ENCODE results near the gene EPGN. TPM values are rescaled to one million over a fixed set of nuclear protein-coding genes. Genes with fewer than 3 reads are reported as not detected.

EPGN gene
- total RNA-seq, 2 experiments from 2014 or later = not detected

DNA sequence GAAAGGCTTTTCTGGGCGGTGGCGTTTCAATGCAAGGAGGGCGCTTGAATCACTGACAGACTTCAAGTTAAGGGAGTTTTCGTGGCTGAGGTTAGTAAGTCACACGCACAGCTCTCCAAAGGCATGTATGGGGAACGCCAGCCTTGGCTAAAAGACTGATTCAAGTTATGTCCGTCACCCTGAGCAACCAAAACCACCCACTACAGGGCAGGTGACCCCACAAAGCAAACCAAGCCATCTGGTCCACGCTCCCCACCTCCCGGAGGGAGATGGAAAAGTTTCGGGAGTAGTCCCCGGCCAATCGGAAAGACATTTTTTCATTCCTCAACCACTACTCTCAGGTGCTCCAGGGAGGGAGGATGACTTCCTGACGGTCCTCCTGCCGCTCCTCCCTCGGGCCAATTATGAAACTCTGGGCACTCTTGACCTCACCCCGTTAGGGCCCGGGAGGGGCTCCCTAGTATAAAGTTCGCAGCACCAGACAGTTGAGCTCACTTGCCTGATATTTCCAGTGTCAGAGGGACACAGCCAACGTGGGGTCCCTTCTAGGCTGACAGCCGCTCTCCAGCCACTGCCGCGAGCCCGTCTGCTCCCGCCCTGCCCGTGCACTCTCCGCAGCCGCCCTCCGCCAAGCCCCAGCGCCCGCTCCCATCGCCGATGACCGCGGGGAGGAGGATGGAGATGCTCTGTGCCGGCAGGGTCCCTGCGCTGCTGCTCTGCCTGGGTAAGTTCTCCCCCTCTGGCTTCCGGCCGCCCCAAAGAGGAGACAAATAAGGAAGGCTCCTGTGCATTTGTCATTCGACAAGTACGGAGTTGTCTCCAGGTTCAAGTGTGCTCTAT, 56.6 kb downstream of the EPGN start, which contains the start of gene EREG:
TSS of gene EREG (plus strand) at position 494 of the 840 bp plus-strand sequence. CDS start at position 658, 164 bp downstream.
- H3K79me2 ChIP-seq (ENCODE audit: insufficient read depth, low read depth, low read length) = no peaks in the 10 kb centered on the region
- no peak within 1 kb of the TSS for H3K27ac ChIP-seq (ENCODE audit: low read depth, low read length, poor library complexity, severe bottlenecking)
- BruUV-seq (replicated peaks) = no TSS peak
- DNase-seq (ENCODE audit: low spot score) = no peak
- H3K4me2 ChIP-seq (ENCODE audit: low read length) = no peak within 1 kb of the TSS
- ChIA-PET POLR2A (no interaction called here), CTCF (ENCODE audit: unreplicated experiment) (no interaction called here)
- H4K20me1 ChIP-seq (ENCODE audit: insufficient read depth, low read length) = no peaks in the 10 kb centered on the region
- H3K9me2 ChIP-seq (ENCODE audit: insufficient read depth, low read length) = no peaks in the 10 kb centered on the region
- no peak within 1 kb of the TSS for H3K4me3 ChIP-seq (ENCODE audit: low read depth, low read length, poor library complexity, severe bottlenecking)
- H3K4me1 ChIP-seq (ENCODE audit: insufficient read depth, low read length, poor library complexity, severe bottlenecking) = no peaks in the 10 kb centered on the region
- TF ChIP-seq, protein P1, sequence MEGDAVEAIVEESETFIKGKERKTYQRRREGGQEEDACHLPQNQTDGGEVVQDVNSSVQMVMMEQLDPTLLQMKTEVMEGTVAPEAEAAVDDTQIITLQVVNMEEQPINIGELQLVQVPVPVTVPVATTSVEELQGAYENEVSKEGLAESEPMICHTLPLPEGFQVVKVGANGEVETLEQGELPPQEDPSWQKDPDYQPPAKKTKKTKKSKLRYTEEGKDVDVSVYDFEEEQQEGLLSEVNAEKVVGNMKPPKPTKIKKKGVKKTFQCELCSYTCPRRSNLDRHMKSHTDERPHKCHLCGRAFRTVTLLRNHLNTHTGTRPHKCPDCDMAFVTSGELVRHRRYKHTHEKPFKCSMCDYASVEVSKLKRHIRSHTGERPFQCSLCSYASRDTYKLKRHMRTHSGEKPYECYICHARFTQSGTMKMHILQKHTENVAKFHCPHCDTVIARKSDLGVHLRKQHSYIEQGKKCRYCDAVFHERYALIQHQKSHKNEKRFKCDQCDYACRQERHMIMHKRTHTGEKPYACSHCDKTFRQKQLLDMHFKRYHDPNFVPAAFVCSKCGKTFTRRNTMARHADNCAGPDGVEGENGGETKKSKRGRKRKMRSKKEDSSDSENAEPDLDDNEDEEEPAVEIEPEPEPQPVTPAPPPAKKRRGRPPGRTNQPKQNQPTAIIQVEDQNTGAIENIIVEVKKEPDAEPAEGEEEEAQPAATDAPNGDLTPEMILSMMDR (conservative IDR thresholded peaks at IDR 0.05; ENCODE audit: low read length) = no peak
- TF ChIP-seq EZH2phosphoT487 (IDR thresholded peaks at IDR 0.05; ENCODE audit: borderline replicate concordance, low read depth, low read length) = no peak
- no peaks in the 10 kb centered on the region for H3K36me3 ChIP-seq (ENCODE audit: insufficient read depth, low read length)
- intact Hi-C loops (cut with micrococcal nuclease; ENCODE audit: unreplicated experiment) = no loop called here
- no peaks in the 10 kb centered on the region for H3K9me3 ChIP-seq (ENCODE audit: low read length)
- H2AFZ ChIP-seq (ENCODE audit: low read length) = no peak within 1 kb of the TSS

GRCh38 chr4:74365761-74366160, 57.5 kb downstream of the EPGN start:
- no peak overlapping the region for H3K4me2 ChIP-seq (ENCODE audit: low read length)
- no TSS peak for BruUV-seq (replicated peaks)

More at GRCh38 chr4:74365761-74366160, 57.5 kb downstream of the EPGN start:
- no peak for TF ChIP-seq EZH2phosphoT487 (IDR thresholded peaks at IDR 0.05; ENCODE audit: borderline replicate concordance, low read depth, low read length)
- TF ChIP-seq, protein P1 (conservative IDR thresholded peaks at IDR 0.05; ENCODE audit: low read length) = no peak
- no peak for DNase-seq (ENCODE audit: low spot score)
- no peak overlapping the region for H2AFZ ChIP-seq (ENCODE audit: low read length)
- no peaks in the 10 kb centered on the region for H3K79me2 ChIP-seq (ENCODE audit: insufficient read depth, low read depth, low read length)
- no peak overlapping the region for H3K27ac ChIP-seq (ENCODE audit: low read depth, low read length, poor library complexity, severe bottlenecking)
- no peaks in the 10 kb centered on the region for H3K9me2 ChIP-seq (ENCODE audit: insufficient read depth, low read length)
- ChIA-PET POLR2A (interaction anchor here (0.7 kb wide), 2 partner anchors 505 to 1530 kb away, joined by 3 to 5 read pairs; no protein-coding TSS in a partner anchor), CTCF (ENCODE audit: unreplicated experiment) (no interaction called here)
- H3K9me3 ChIP-seq (ENCODE audit: low read length) = no peaks in the 10 kb centered on the region
- no peaks in the 10 kb centered on the region for H3K4me1 ChIP-seq (ENCODE audit: insufficient read depth, low read length, poor library complexity, severe bottlenecking)
- H4K20me1 ChIP-seq (ENCODE audit: insufficient read depth, low read length) = no peaks in the 10 kb centered on the region
- H3K4me3 ChIP-seq (ENCODE audit: low read depth, low read length, poor library complexity, severe bottlenecking) = no peak overlapping the region
- no peaks in the 10 kb centered on the region for H3K36me3 ChIP-seq (ENCODE audit: insufficient read depth, low read length)
- intact Hi-C loops (cut with micrococcal nuclease; ENCODE audit: unreplicated experiment) = no loop called here

Other genes with a start within 250 kb of the EPGN start
- gene CXCL2, start 209.3 kb upstream of the EPGN start, total RNA-seq (2014; rRNA removed; shearing (Covaris generic)) = not detected in 2 replicates
- gene CXCL2, start 209.3 kb upstream of the EPGN start, total RNA-seq (2022) = not detected in 2 replicates
- gene MTHFD2L, start 150.4 kb upstream of the EPGN start, total RNA-seq (2014; rRNA removed; shearing (Covaris generic)) = 18.5 and 18.9 TPM in 2 replicates
- gene MTHFD2L, start 150.4 kb upstream of the EPGN start, total RNA-seq (2022) = 18.7 and 18.8 TPM in 2 replicates
- not detected in 2 replicates for gene EREG, start 56.7 kb downstream of the EPGN start, total RNA-seq (2014; rRNA removed; shearing (Covaris generic))
- not detected in 2 replicates for gene EREG, start 56.7 kb downstream of the EPGN start, total RNA-seq (2022)
- gene AREG, start 136.7 kb downstream of the EPGN start, total RNA-seq (2014; rRNA removed; shearing (Covaris generic)) = not detected in 2 replicates
- gene AREG, start 136.7 kb downstream of the EPGN start, total RNA-seq (2022) = not detected in 2 replicates

Measured in OCI-LY7 (cell line).